Hepatocyte (in vitro differentiated cells): ENCODE measurements around the gene CENPE. TPM values are rescaled to one million over a fixed set of nuclear protein-coding genes. Genes with fewer than 3 reads are reported as not detected.
A peak's percentile ranks its signal among the peaks of the same experiment; 100 is the strongest.

Source experiments
- DNase-seq: peaks from one replicate; pipeline ENCODE4 v3.0.0-alpha.2; 2016; ENCODE audit warnings: low spot score
- H2AFZ ChIP-seq: fragments of 200-600 bp; sonication (generic); 2 replicates; pipeline ENCODE4 v1.6.0; 2016; ENCODE audit warnings: antibody characterized with exemption, mild to moderate bottlenecking
- H3K27ac ChIP-seq: fragments of 200-600 bp; sonication (generic); 2 replicates; pipeline ENCODE4 v1.5.1; 2016; ENCODE audit warnings: mild to moderate bottlenecking
- H3K27me3 ChIP-seq: fragments of 200-600 bp; sonication (generic); 2 replicates; pipeline ENCODE4 v1.6.1; 2016
- H3K36me3 ChIP-seq: fragments of 200-600 bp; sonication (generic); replicated peaks from 2 replicates; pipeline ENCODE4 v1.5.1; 2016; ENCODE audit warnings: low read depth; ENCODE audit not compliant: insufficient read depth
- H3K4me1 ChIP-seq: fragments of 200-600 bp; sonication (generic); 2 replicates; pipeline ENCODE4 v1.5.1; 2016; ENCODE audit warnings: mild to moderate bottlenecking, moderate library complexity; ENCODE audit not compliant: insufficient read depth
- H3K4me2 ChIP-seq: fragments of 200-600 bp; sonication (generic); 2 replicates; pipeline ENCODE4 v1.6.0; 2016
- H3K4me3 ChIP-seq: fragments of 200-600 bp; sonication (generic); 2 replicates; pipeline ENCODE4 v1.5.1; 2016; ENCODE audit warnings: mild to moderate bottlenecking
- H3K79me2 ChIP-seq: fragments of 200-600 bp; sonication (generic); 2 replicates; pipeline ENCODE4 v1.6.0; 2017; ENCODE audit warnings: mild to moderate bottlenecking
- H3K9me2 ChIP-seq: fragments of 200-600 bp; sonication (generic); replicated peaks from 2 replicates; pipeline ENCODE4 v1.6.0; 2017; ENCODE audit warnings: mild to moderate bottlenecking; ENCODE audit not compliant: insufficient read depth
- H3K9me3 ChIP-seq: fragments of 200-600 bp; sonication (generic); 2 replicates; pipeline ENCODE4 v1.5.1; 2016; ENCODE audit warnings: low read depth, mild to moderate bottlenecking
- H4K20me1 ChIP-seq: fragments of 200-600 bp; sonication (generic); 2 replicates; pipeline ENCODE4 v1.6.0; 2016; ENCODE audit warnings: mild to moderate bottlenecking; ENCODE audit not compliant: insufficient read depth, poor library complexity, severe bottlenecking
- CTCF ChIP-seq: fragments of 200-600 bp; sonication (generic); IDR thresholded peaks from 2 replicates; pipeline ENCODE4 v1.5.1; 2016; ENCODE audit warnings: antibody characterized with exemption, mild to moderate bottlenecking; ENCODE audit not compliant: poor library complexity
- EZH2 ChIP-seq: fragments of 200-600 bp; sonication (generic); IDR thresholded peaks from 2 replicates; pipeline ENCODE4 v1.6.1; 2016; ENCODE audit warnings: antibody characterized with exemption, mild to moderate bottlenecking, borderline replicate concordance
- EZH2phosphoT487 ChIP-seq: fragments of 200-600 bp; sonication (generic); IDR thresholded peaks from one replicate; pipeline ENCODE4 v1.6.1; 2018; ENCODE audit warnings: antibody characterized with exemption, mild to moderate bottlenecking, low read depth, moderate library complexity; ENCODE audit not compliant: unreplicated experiment, severe bottlenecking
- WGBS: methylation state at CpG from one replicate; pipeline ENCODE4 v1.1.6; 2016; ENCODE audit warnings: low lambda C conversion rate; ENCODE audit errors: missing lambda C conversion rate; 5-methylcytosine and 5-hydroxymethylcytosine counted together
- polyA plus RNA-seq: library from polyadenylated mRNA; unstranded; fragments of >200 nt; fragmentation: Nextera tagmentation; extraction: Ambion mirVana; gene quantifications from 2 replicates; pipeline ENCODE4 v1.2.1, GENCODE V29; 2016
- total RNA-seq: library from RNA; depleted of rRNA; stranded (reverse); fragments of >200 nt; gene quantifications from 2 replicates; pipeline ENCODE4 v1.2.3, GENCODE V29; 2014

The CENPE gene
- total and polyA plus RNA-seq, 2 experiments from 2014 or later: 1.2 to 6.3 TPM

- WGBS: 61% methylated on average over 2 of the region's 2 CpGs
Observed at GRCh38 chr4:103097112-103097511, 101.0 kb downstream of the CENPE start.

GRCh38 chr4:103095080-103095479, 103.1 kb downstream of the CENPE start:
- Histone ChIP-seq H3K4me2 (no peak overlapping the region), H3K36me3 (no peaks in the 10 kb centered on the region), H2AFZ (no peak overlapping the region), H3K27me3 (no peaks in the 10 kb centered on the region), H3K9me2 (no peaks in the 10 kb centered on the region), H3K27ac (no peak overlapping the region), H3K9me3 (no peaks in the 10 kb centered on the region), H3K4me3 (no peak overlapping the region), H4K20me1 (no peaks in the 10 kb centered on the region), H3K4me1 (peaks cover 20% of the 10 kb centered on the region), H3K79me2 (peaks cover 44% of the 10 kb centered on the region)
- no peak for DNase-seq
- TF ChIP-seq EZH2 (no peak), EZH2phosphoT487 (no peak), CTCF (no peak)
- WGBS: 83% methylated on average over 3 of the region's 3 CpGs

More at GRCh38 chr4:103097112-103097511, 101.0 kb downstream of the CENPE start:
- peak; percentile 14 for DNase-seq
- H3K36me3 ChIP-seq: no peaks in the 10 kb centered on the region
- peak overlapping the region; percentile 78 for H3K4me2 ChIP-seq
- no peaks in the 10 kb centered on the region for H3K27me3 ChIP-seq
- no peak for TF ChIP-seq EZH2
- TF ChIP-seq CTCF: no peak
- TF ChIP-seq EZH2phosphoT487: no peak
- H3K9me2 ChIP-seq: no peaks in the 10 kb centered on the region
- H3K79me2 ChIP-seq: peaks cover 44% of the 10 kb centered on the region
- H3K27ac ChIP-seq: no peak overlapping the region
- H2AFZ ChIP-seq: no peak overlapping the region
- H3K4me1 ChIP-seq: peaks cover 20% of the 10 kb centered on the region
- H4K20me1 ChIP-seq: no peaks in the 10 kb centered on the region
- no peak overlapping the region for H3K4me3 ChIP-seq
- no peaks in the 10 kb centered on the region for H3K9me3 ChIP-seq

GRCh38 chr4:103092245-103092644, 105.9 kb downstream of the CENPE start:
- no peak for TF ChIP-seq EZH2
- no peak for TF ChIP-seq EZH2phosphoT487
- no peak for TF ChIP-seq CTCF
- Histone ChIP-seq H3K9me2 (no peaks in the 10 kb centered on the region), H4K20me1 (no peaks in the 10 kb centered on the region), H2AFZ (no peak overlapping the region), H3K4me1 (peaks cover 6% of the 10 kb centered on the region), H3K4me3 (no peak overlapping the region), H3K36me3 (no peaks in the 10 kb centered on the region), H3K9me3 (no peaks in the 10 kb centered on the region), H3K4me2 (no peak overlapping the region), H3K79me2 (peaks cover 28% of the 10 kb centered on the region), H3K27me3 (no peaks in the 10 kb centered on the region), H3K27ac (no peak overlapping the region)
- no peak for DNase-seq

GRCh38 chr4:103091601-103092223, 106.4 kb downstream of the CENPE start:
- WGBS: 65% methylated on average over 3 of the region's 3 CpGs
- no peaks in the 10 kb centered on the region for H3K27me3 ChIP-seq
- peak; percentile 61 for DNase-seq
- no peaks in the 10 kb centered on the region for H3K9me2 ChIP-seq
- H3K4me1 ChIP-seq: peaks cover 5% of the 10 kb centered on the region
- H2AFZ ChIP-seq: no peak overlapping the region
- peaks cover 23% of the 10 kb centered on the region for H3K79me2 ChIP-seq
- no peaks in the 10 kb centered on the region for H3K9me3 ChIP-seq
- no peak overlapping the region for H3K27ac ChIP-seq
- H3K4me2 ChIP-seq: no peak overlapping the region
- no peaks in the 10 kb centered on the region for H4K20me1 ChIP-seq
- no peak overlapping the region for H3K4me3 ChIP-seq
- no peaks in the 10 kb centered on the region for H3K36me3 ChIP-seq
- TF ChIP-seq EZH2phosphoT487: no peak
- TF ChIP-seq CTCF: peak; percentile 66
- TF ChIP-seq EZH2: no peak
